ENCODE results near the gene SLC6A12.

- TF ChIP-seq CTCF (IDR thresholded peaks at IDR 0.05; ENCODE audit: low read length): no peak
- no peak for TF ChIP-seq EZH2 (IDR thresholded peaks at IDR 0.05; ENCODE audit: borderline replicate concordance, low read length)
Observed at GRCh38 chr12:233615-233968, 19.6 kb upstream of the SLC6A12 start.
